Urinary bladder (tissue), 4 donors: ENCODE measurements around the gene ST8SIA1. TPM values are rescaled to one million over a fixed set of nuclear protein-coding genes. Genes with fewer than 3 reads are reported as not detected.

Experiments used
- DNase-seq: peaks from one replicate; pipeline ENCODE4 v3.0.0-alpha.2; 2015; ENCODE audit errors: extremely low spot score
- H3K27ac ChIP-seq: one replicate; pipeline ENCODE4 v1.5.1; 2013; ENCODE audit warnings: low read depth, mild to moderate bottlenecking, moderate library complexity
- H3K36me3 ChIP-seq: one replicate; pipeline ENCODE4 v1.6.1; 2013; ENCODE audit warnings: mild to moderate bottlenecking, moderate library complexity; ENCODE audit not compliant: insufficient read depth
- H3K4me1 ChIP-seq: one replicate; pipeline ENCODE4 v1.6.1; 2013; ENCODE audit warnings: mild to moderate bottlenecking, moderate library complexity; ENCODE audit not compliant: insufficient read depth
- H3K4me3 ChIP-seq: one replicate; pipeline ENCODE4 v1.5.1; 2013; ENCODE audit warnings: low read depth, low read length
- WGBS: extraction: QIAGEN DNeasy Blood & Tissue Kit; methylation state at CpG from one replicate; pipeline ENCODE4 v1.1.7; 2013; 5-methylcytosine and 5-hydroxymethylcytosine counted together
- polyA plus RNA-seq: library from polyadenylated mRNA; stranded (reverse); fragments of 200-250 nt; gene quantifications from one replicate; pipeline ENCODE4 v1.2.3, GENCODE V29; 2013
- total RNA-seq: library from RNA; depleted of rRNA; stranded (reverse); fragments of >200 nt; gene quantifications from one replicate; pipeline ENCODE4 v1.2.3, GENCODE V29; 2014
- donor health status: healthy with polysubstance abuse.
- donor health status: healthy.

ST8SIA1 gene
- total and polyA plus RNA-seq, 2 donors: 19.8 to 22.3 TPM

DNA sequence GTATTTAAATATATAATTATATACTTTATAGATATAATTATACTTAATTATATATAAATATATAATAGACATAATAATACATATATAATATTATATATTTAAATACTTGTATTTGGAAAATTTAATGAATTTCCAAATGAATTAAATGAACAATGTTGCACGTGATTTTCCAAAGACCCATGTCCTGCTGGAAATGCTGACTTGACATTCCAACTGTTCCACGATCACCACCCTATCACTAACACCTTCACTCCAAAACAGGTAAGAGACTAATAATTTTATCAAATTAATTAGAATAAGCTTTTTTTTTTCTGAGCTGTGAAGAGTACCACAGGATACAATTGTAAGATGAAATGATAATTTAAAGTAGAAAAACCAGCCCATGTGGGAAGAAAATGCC lies 103.4 kb downstream of the ST8SIA1 start:
- no peaks in the 10 kb centered on the region for H3K4me1 ChIP-seq
- DNase-seq: no peak
- WGBS: 98% methylated on average over 2 of the region's 2 CpGs

GRCh38 chr12:22230280-22230794 lies 104.2 kb downstream of the ST8SIA1 start:
- H3K4me1 ChIP-seq: no peaks in the 10 kb centered on the region
- WGBS: 38% methylated on average over 2 of the region's 2 CpGs
- no peak for DNase-seq
- H3K27ac ChIP-seq: no peak overlapping the region
- H3K4me3 ChIP-seq: no peak overlapping the region
- no peaks in the 10 kb centered on the region for H3K36me3 ChIP-seq

More for the DNA sequence above, 103.4 kb downstream of the ST8SIA1 start:
- Histone ChIP-seq H3K27ac (no peak overlapping the region), H3K4me3 (no peak overlapping the region), H3K36me3 (no peaks in the 10 kb centered on the region)

DNA sequence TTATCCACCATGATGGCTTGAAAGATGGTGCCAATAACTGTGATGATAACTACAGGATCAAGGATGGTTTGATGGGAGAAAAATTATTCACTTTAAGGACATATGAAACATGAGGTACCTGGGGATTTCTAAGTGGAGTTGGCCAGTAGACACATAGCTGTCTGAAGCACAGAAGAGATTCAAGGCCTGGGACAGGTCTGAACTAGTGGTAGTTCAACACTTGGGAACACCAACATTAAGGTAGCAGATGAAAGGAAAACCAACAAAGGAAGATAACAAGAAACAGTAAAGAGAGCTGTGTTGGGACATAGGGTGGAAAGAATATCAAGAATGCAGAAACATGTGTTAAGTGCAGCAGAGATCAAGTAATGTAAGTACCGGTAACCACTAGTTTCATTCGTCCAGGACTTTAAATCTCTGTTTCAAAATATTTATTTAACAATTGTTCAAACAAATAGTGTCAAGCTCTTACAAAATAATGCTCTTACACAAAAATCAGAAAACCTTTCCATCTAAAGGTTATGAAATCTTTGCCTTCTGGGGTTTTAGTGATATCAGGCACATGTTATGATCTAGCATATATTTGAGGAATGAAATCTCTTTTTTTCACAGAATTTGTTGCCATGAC lies 104.7 kb downstream of the ST8SIA1 start:
- Histone ChIP-seq H3K4me3 (no peak overlapping the region), H3K27ac (no peak overlapping the region), H3K36me3 (no peaks in the 10 kb centered on the region), H3K4me1 (no peaks in the 10 kb centered on the region)
- 31% methylated on average over 2 of the region's 2 CpGs for WGBS
- DNase-seq: no peak

GRCh38 chr12:22228022-22228875 lies 106.3 kb downstream of the ST8SIA1 start:
- no peaks in the 10 kb centered on the region for H3K36me3 ChIP-seq
- H3K4me1 ChIP-seq: no peaks in the 10 kb centered on the region
- 92% methylated on average over 2 of the region's 2 CpGs for WGBS
- no peak for DNase-seq
- no peak overlapping the region for H3K4me3 ChIP-seq
- no peak overlapping the region for H3K27ac ChIP-seq

DNA sequence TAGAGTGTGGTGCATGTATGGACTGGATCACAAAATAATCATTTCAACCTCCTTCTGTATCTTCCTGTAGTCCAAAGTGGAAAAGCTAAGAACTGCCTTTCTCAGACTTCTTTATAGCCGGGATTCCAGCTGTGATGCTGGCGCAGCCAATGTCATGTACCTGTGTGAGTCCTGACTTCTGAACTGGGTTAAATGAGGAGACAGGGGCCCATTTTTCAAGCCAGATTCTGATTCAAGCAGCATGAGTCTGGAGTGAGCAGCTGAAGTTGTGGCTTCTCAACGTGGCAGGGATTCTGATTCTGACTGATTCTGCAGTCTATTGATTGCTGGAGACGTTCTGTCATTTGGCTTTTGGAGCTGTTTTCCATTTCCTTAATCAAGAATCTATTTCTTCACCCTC lies 111.2 kb downstream of the ST8SIA1 start:
- no peaks in the 10 kb centered on the region for H3K4me1 ChIP-seq
- no peaks in the 10 kb centered on the region for H3K36me3 ChIP-seq
- no peak overlapping the region for H3K4me3 ChIP-seq
- no peak for DNase-seq
- 84% methylated on average over 4 of the region's 4 CpGs for WGBS
- no peak overlapping the region for H3K27ac ChIP-seq

GRCh38 chr12:22217556-22217955 lies 117.0 kb downstream of the ST8SIA1 start:
- Histone ChIP-seq H3K36me3 (no peaks in the 10 kb centered on the region), H3K4me1 (no peaks in the 10 kb centered on the region), H3K4me3 (no peak overlapping the region), H3K27ac (no peak overlapping the region)
- DNase-seq: no peak
- WGBS: 95% methylated on average over 1 of the region's 1 CpG

DNA sequence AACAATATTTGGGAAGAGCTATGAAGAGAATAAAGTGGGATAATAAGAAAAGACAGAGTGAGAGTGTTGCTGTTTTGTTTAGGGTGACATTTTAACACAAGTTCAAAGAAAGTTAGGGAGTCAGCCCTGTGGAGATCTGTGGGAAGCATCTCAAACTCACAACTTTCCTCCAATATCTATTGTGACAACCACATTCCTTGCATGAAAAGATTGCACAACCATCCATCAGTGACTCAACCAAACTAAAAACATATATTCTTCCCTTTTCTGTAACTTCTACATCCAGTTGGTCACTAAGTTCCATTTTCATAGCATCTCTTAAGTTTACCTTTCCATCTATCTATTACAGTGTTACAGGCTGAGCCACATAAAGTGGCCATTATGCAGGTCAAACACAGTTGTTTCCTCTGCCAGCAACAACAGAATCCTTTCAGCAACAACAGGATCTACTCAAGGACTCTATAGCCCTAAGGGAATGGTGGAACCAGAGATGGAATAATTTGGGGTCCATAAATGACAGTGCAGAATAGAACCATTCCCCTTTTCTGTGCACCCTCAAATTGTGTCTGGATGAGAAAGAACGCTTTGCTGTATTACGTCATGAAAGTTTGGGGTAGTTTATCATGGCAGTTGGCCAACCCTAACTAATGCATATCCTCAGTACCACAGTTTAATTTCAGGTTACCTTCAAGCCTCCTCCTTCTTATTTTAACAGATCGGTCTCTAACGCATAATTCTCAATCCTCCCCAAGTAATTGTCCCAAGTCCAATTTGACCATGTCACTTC lies 118.8 kb downstream of the ST8SIA1 start:
- WGBS: 97% methylated on average over 4 of the region's 4 CpGs
- DNase-seq: no peak
- H3K4me3 ChIP-seq: no peak overlapping the region
- no peaks in the 10 kb centered on the region for H3K4me1 ChIP-seq
- H3K27ac ChIP-seq: no peak overlapping the region
- H3K36me3 ChIP-seq: no peaks in the 10 kb centered on the region

DNA sequence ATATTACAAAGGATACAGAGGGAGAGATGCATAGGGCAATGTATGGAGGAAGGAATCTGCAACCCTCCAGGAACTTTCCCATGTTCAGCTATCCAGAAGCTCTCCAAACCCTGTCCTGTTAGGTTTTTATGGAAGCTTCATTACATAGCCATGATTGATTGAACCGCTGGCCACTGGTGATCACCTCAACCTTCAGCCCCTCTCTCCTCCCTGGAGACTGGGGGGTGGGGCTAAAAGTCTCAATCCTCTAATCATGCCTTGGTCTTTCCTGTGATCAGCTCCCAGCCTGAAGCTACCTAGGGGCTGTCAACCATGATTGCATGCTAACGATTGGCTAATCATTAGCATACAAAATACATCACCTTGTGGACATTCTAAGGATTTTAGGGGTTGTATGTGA lies 123.4 kb downstream of the ST8SIA1 start:
- no peak overlapping the region for H3K4me3 ChIP-seq

DNA sequence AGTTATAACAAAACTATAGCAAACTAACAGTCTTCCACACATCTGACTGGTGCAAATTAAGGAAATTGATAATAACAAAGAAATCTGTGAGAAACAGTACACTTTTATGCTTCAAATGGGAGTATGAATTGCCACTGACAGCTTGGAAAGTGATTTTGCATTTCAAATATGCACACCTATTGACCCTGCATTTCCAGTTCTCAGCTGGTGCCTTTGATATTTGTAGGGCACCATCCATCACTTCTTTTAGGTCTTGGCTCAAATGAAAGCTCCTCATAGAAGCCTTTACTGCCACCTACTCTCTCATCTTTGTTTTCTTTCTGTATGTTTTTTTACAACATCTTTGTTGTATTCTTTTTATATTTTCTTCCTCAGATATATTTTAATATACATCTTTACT lies 125.1 kb downstream of the ST8SIA1 start:
- no peak for DNase-seq
- H3K36me3 ChIP-seq: no peaks in the 10 kb centered on the region
- no peaks in the 10 kb centered on the region for H3K4me1 ChIP-seq
- no peak overlapping the region for H3K4me3 ChIP-seq
- H3K27ac ChIP-seq: no peak overlapping the region

More for the DNA sequence above, 123.4 kb downstream of the ST8SIA1 start:
- no peak for DNase-seq
- Histone ChIP-seq H3K4me1 (no peaks in the 10 kb centered on the region), H3K36me3 (no peaks in the 10 kb centered on the region), H3K27ac (no peak overlapping the region)
- WGBS: 98% methylated on average over 2 of the region's 2 CpGs

DNA sequence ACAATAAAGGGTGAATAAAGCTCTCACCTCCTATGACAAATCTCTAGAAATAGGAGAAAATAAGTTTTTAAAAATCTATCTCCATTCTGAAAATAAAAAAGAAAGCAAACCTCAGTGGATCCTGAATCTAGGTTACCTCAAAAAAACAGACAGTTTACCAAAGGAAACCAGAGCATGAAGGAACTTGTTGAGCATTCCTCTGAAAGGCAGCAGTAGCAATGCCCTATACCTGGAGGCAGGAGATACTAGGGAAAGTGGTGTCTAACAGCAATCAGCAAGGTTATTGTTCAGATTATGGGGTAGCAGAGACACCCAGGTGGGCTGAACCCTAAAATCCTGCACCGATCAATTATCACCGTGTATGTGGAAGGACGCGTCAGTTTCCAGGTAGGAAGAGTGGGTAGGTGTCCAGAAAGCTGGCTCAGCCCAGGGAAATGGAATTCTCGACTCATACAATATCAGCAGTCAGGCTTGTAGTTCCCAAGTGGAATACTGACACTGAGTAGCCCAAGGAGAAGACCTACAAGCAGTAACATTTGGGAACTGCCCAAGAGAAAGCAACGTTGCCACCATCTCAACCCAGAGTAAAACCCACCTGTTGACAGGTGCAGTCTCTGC lies 128.3 kb downstream of the ST8SIA1 start:
- no peaks in the 10 kb centered on the region for H3K36me3 ChIP-seq
- 92% methylated on average over 6 of the region's 6 CpGs for WGBS
- DNase-seq: no peak
- no peak overlapping the region for H3K27ac ChIP-seq
- H3K4me1 ChIP-seq: no peaks in the 10 kb centered on the region
- H3K4me3 ChIP-seq: no peak overlapping the region

GRCh38 chr12:22204391-22204790 lies 130.1 kb downstream of the ST8SIA1 start:
- Histone ChIP-seq H3K27ac (no peak overlapping the region), H3K4me3 (no peak overlapping the region), H3K36me3 (no peaks in the 10 kb centered on the region), H3K4me1 (no peaks in the 10 kb centered on the region)
- 88% methylated on average over 1 of the region's 1 CpG for WGBS
- DNase-seq: no peak

DNA sequence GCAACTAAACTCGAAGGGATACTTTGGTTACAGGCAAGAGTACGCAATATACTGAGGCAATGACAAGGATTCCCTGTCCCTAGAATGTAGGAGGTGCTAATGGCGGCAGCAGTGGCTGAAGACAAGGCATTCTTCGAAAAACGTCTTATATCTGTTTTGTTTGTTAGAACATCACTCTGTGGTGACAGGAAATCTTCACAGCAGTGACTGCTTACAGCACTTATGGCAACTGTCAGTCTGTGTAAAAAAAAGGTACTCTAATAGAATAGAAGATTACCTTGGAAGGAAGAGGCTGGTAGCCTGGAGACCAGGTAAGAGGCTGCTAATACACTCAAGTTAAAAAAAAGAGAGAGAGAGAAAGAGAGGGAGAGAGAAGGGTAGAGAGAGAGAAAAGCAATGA lies 131.7 kb downstream of the ST8SIA1 start:
- no peak for DNase-seq
- H3K27ac ChIP-seq: no peak overlapping the region
- H3K4me1 ChIP-seq: no peaks in the 10 kb centered on the region
- H3K36me3 ChIP-seq: no peaks in the 10 kb centered on the region
- WGBS: 92% methylated on average over 5 of the region's 5 CpGs
- H3K4me3 ChIP-seq: no peak overlapping the region

- 95% methylated on average over 3 of the region's 3 CpGs for WGBS
- H3K4me3 ChIP-seq: no peak overlapping the region
Observed at GRCh38 chr12:22201101-22201500, 133.4 kb downstream of the ST8SIA1 start.

More at GRCh38 chr12:22201101-22201500, 133.4 kb downstream of the ST8SIA1 start:
- no peaks in the 10 kb centered on the region for H3K4me1 ChIP-seq
- no peak for DNase-seq
- H3K27ac ChIP-seq: no peak overlapping the region
- no peaks in the 10 kb centered on the region for H3K36me3 ChIP-seq
